ENCODE results near the gene AGMO. TPM values are rescaled to one million over a fixed set of nuclear protein-coding genes. Genes with fewer than 3 reads are reported as not detected.

Gene AGMO
- total RNA-seq, 1 donor from 2014 or later = 0.34 TPM

GRCh38 chr7:15571301-15571878, 9.6 kb upstream of the AGMO start:
- Histone ChIP-seq H3K4me1 (ENCODE audit: insufficient read depth, low read length) (no peaks in the 10 kb centered on the region), H3K4me2 (ENCODE audit: low read length) (peak overlapping the region; percentile 32), H3K9ac (ENCODE audit: low read length) (no peak overlapping the region), H3K36me3 (ENCODE audit: insufficient read depth, low read length) (no peaks in the 10 kb centered on the region), H3K4me3 (ENCODE audit: insufficient read depth, low read depth, low read length) (no peak overlapping the region), H3K9me3 (ENCODE audit: insufficient read depth, low read depth, low read length) (no peaks in the 10 kb centered on the region), H4K20me1 (ENCODE audit: insufficient read depth, low read length) (no peaks in the 10 kb centered on the region), H3K79me2 (ENCODE audit: insufficient read depth, low read length) (no peaks in the 10 kb centered on the region), H2AFZ (ENCODE audit: low read depth, low read length) (no peak overlapping the region), H3K27me3 (ENCODE audit: insufficient read depth, low read length) (no peaks in the 10 kb centered on the region), H3K27ac (ENCODE audit: low read depth, low read length) (no peak overlapping the region)
- Mint-ChIP-seq H3K36me3 (ENCODE audit: low read depth, unreplicated experiment) (no peaks in the 10 kb centered on the region), H3K9me3 (ENCODE audit: unreplicated experiment) (no peaks in the 10 kb centered on the region), H3K27me3 (ENCODE audit: low read depth, unreplicated experiment) (no peaks in the 10 kb centered on the region), H3K27ac (ENCODE audit: unreplicated experiment) (no peak overlapping the region), H3K4me3 (ENCODE audit: unreplicated experiment) (no peak overlapping the region), H3K4me1 (ENCODE audit: low read depth, unreplicated experiment) (no peaks in the 10 kb centered on the region)
- TF ChIP-seq EZH2 (IDR thresholded peaks at IDR 0.05; ENCODE audit: insufficient read depth, low read length) (no peak), CTCF (IDR thresholded peaks at IDR 0.05; ENCODE audit: insufficient read depth, low read depth, low read length) (no peak)
- DNase-seq (ENCODE audit: low read depth) (peak; percentile 26), FAIRE-seq (no peak)

GRCh38 chr7:15567652-15568051, 5.8 kb upstream of the AGMO start:
- no peaks in the 10 kb centered on the region for H3K4me1 ChIP-seq (ENCODE audit: insufficient read depth, low read length)
- H4K20me1 ChIP-seq (ENCODE audit: insufficient read depth, low read length) = no peaks in the 10 kb centered on the region
- DNase-seq (ENCODE audit: low read depth) (no peak), FAIRE-seq (no peak)
- H3K27ac Mint-ChIP-seq (ENCODE audit: unreplicated experiment) = no peak overlapping the region
- no peak for TF ChIP-seq EZH2 (IDR thresholded peaks at IDR 0.05; ENCODE audit: insufficient read depth, low read length)
- TF ChIP-seq CTCF (IDR thresholded peaks at IDR 0.05; ENCODE audit: insufficient read depth, low read depth, low read length) = no peak
- H3K9ac ChIP-seq (ENCODE audit: low read length) = no peak overlapping the region
- no peaks in the 10 kb centered on the region for H3K9me3 Mint-ChIP-seq (ENCODE audit: unreplicated experiment)
- no peaks in the 10 kb centered on the region for H3K4me1 Mint-ChIP-seq (ENCODE audit: low read depth, unreplicated experiment)
- no peaks in the 10 kb centered on the region for H3K27me3 Mint-ChIP-seq (ENCODE audit: low read depth, unreplicated experiment)
- H3K27ac ChIP-seq (ENCODE audit: low read depth, low read length) = no peak overlapping the region
- H3K4me2 ChIP-seq (ENCODE audit: low read length) = no peak overlapping the region
- no peaks in the 10 kb centered on the region for H3K9me3 ChIP-seq (ENCODE audit: insufficient read depth, low read depth, low read length)
- no peaks in the 10 kb centered on the region for H3K36me3 Mint-ChIP-seq (ENCODE audit: low read depth, unreplicated experiment)
- no peaks in the 10 kb centered on the region for H3K36me3 ChIP-seq (ENCODE audit: insufficient read depth, low read length)
- no peak overlapping the region for H3K4me3 ChIP-seq (ENCODE audit: insufficient read depth, low read depth, low read length)
- no peaks in the 10 kb centered on the region for H3K27me3 ChIP-seq (ENCODE audit: insufficient read depth, low read length)
- H3K79me2 ChIP-seq (ENCODE audit: insufficient read depth, low read length) = no peaks in the 10 kb centered on the region
- H2AFZ ChIP-seq (ENCODE audit: low read depth, low read length) = no peak overlapping the region
- H3K4me3 Mint-ChIP-seq (ENCODE audit: unreplicated experiment) = no peak overlapping the region

- no peaks in the 10 kb centered on the region for H3K79me2 ChIP-seq (ENCODE audit: insufficient read depth, low read length)
- Mint-ChIP-seq H3K9me3 (ENCODE audit: unreplicated experiment) (no peaks in the 10 kb centered on the region), H3K4me1 (ENCODE audit: low read depth, unreplicated experiment) (peaks cover 4% of the 10 kb centered on the region), H3K4me3 (ENCODE audit: unreplicated experiment) (no peak overlapping the region), H3K27ac (ENCODE audit: unreplicated experiment) (no peak overlapping the region), H3K27me3 (ENCODE audit: low read depth, unreplicated experiment) (no peaks in the 10 kb centered on the region), H3K36me3 (ENCODE audit: low read depth, unreplicated experiment) (no peaks in the 10 kb centered on the region)
- no peak overlapping the region for H3K4me2 ChIP-seq (ENCODE audit: low read length)
- no peaks in the 10 kb centered on the region for H3K4me1 ChIP-seq (ENCODE audit: insufficient read depth, low read length)
- no peaks in the 10 kb centered on the region for H3K36me3 ChIP-seq (ENCODE audit: insufficient read depth, low read length)
- FAIRE-seq (no peak), DNase-seq (ENCODE audit: low read depth) (no peak)
- H3K9me3 ChIP-seq (ENCODE audit: insufficient read depth, low read depth, low read length) = no peaks in the 10 kb centered on the region
- H3K9ac ChIP-seq (ENCODE audit: low read length) = no peak overlapping the region
- no peak for TF ChIP-seq CTCF (IDR thresholded peaks at IDR 0.05; ENCODE audit: insufficient read depth, low read depth, low read length)
- TF ChIP-seq EZH2 (IDR thresholded peaks at IDR 0.05; ENCODE audit: insufficient read depth, low read length) = no peak
- no peak overlapping the region for H2AFZ ChIP-seq (ENCODE audit: low read depth, low read length)
- no peaks in the 10 kb centered on the region for H4K20me1 ChIP-seq (ENCODE audit: insufficient read depth, low read length)
- H3K27ac ChIP-seq (ENCODE audit: low read depth, low read length) = no peak overlapping the region
- no peak overlapping the region for H3K4me3 ChIP-seq (ENCODE audit: insufficient read depth, low read depth, low read length)
- H3K27me3 ChIP-seq (ENCODE audit: insufficient read depth, low read length) = no peaks in the 10 kb centered on the region
Measured at GRCh38 chr7:15567036-15567435, 5.2 kb upstream of the AGMO start.
